Activated T-helper 9 cell treated with anti-CD3 and anti-CD28 coated beads, Interleukin-2, amount 50 U/mL, for 16 hours (primary cell): Measurements from ENCODE around the gene PFKP.

Experiments
- DNase-seq: peaks from one replicate; pipeline ENCODE4 v3.0.0-alpha.2; 2020; ENCODE audit warnings: low read depth

PFKP gene

DNA sequence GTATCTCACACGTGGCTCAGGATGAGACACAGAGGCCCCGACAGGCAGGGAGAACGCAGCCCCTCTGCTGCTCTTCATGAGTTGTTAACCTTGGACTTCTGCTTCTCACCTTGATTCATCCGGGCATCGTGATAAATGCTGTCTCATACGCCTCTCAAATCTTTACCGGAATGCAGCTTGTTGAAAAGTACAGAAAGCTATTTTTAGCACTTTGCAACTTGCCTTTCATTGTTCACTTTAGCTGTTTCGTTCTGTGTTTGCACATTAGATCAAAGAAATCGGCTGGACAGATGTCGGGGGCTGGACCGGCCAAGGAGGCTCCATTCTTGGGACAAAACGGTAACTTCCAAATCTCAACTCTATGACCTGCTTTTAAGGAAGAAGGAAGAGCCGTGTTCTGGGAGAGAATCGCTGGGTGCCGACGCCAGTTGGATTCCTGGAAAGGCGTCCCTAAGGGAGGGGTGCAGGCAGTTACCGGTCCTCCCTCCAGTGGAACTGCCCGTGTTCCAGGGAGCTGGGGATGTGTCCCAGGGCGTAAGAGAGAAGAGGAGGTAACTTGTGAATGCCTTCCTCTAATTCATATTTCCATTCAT is 49.3 kb downstream of the PFKP start:
- no peak for DNase-seq

GRCh38 chr10:3117486-3117885 is 50.1 kb downstream of the PFKP start:
- DNase-seq = no peak

DNA sequence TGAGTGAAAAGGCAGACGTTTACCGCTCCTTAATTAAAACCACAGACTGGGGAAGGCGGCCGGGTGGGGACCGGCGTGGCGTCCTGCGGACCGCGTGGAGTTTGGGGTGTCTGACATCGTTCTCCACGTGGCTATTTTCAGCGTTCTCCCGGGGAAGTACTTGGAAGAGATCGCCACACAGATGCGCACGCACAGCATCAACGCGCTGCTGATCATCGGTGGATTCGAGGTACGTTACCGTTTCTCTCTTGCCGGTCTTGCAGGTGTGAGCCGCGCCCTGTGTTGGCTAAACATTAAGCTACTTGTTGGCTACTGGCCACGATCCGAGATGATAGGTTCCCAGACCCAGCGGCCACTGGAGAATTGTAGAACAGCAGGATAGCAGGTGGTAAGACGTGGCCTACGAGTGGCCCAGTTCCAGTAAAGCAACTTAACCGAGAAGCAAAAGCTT is 51.3 kb downstream of the PFKP start:
- DNase-seq = no peak

- no peak for DNase-seq
These were observed 52.6 kb downstream of the PFKP start for GRCh38 chr10:3119796-3120459.

DNA sequence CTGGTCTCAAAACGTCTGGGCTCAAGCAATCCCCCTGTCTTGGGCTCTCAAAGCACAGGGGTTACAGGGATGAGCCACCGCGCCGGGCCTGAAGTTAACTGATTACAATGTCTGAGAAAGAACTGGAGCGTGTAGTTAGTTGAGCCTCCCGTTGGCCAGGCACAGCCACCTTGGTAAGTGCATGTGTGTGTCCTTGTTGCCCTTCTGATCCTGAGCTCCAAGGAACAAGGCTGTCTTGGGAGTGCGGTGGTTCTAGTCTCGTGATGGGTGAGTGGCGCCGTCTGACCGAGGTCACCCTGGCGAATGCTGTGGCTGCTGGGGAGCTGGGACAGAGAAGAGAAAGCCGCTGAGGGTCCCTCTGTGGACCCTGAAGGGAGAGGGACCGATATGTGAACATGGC is 54.7 kb downstream of the PFKP start:
- DNase-seq = no peak

DNA sequence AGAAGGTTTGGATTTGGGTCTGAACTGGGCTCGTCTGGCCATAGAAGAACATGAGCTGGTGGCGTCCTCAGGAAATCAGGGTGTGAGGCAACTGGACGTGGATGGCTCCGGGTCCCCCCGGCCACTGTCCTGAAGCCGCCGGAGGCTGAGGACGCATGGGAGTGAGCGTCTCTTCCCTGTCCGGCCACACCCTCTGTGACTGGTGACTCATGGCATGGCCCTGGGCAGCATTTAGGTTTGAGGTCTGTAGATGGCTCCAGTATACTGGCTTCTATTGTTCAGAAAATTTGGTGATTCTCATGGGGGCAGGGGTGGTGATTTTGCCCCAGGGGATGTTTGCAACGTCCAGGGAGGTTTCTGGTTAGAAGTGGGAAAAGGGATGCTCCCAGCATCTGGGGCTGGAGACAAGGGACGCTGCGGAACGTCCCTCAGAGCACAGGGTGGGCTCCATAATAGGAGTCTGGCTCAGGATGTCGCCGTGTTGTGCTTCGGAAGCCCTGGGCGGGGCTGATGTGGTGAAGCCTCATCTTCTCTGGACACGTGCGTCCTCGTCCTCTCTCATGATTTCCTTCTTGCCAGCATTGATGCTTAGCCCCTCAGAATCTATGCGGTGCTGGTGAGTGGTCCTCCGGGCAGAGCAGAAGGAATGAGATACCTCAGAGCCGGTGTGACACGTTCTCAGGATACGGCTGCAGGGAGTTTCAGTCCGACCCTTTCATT is 55.3 kb downstream of the PFKP start:
- DNase-seq = no peak

- no peak for DNase-seq
These were observed 56.4 kb downstream of the PFKP start for GRCh38 chr10:3123571-3124411.

- DNase-seq = no peak
These were observed 57.2 kb downstream of the PFKP start for GRCh38 chr10:3124412-3125175.

- DNase-seq = no peak
These were observed 58.3 kb downstream of the PFKP start for GRCh38 chr10:3125527-3126170.

GRCh38 chr10:3126249-3126648 is 58.9 kb downstream of the PFKP start:
- no peak for DNase-seq

- no peak for DNase-seq
These were observed 59.5 kb downstream of the PFKP start for GRCh38 chr10:3126741-3127346.

- DNase-seq = no peak
These were observed 60.6 kb downstream of the PFKP start for GRCh38 chr10:3127921-3128320.

DNA sequence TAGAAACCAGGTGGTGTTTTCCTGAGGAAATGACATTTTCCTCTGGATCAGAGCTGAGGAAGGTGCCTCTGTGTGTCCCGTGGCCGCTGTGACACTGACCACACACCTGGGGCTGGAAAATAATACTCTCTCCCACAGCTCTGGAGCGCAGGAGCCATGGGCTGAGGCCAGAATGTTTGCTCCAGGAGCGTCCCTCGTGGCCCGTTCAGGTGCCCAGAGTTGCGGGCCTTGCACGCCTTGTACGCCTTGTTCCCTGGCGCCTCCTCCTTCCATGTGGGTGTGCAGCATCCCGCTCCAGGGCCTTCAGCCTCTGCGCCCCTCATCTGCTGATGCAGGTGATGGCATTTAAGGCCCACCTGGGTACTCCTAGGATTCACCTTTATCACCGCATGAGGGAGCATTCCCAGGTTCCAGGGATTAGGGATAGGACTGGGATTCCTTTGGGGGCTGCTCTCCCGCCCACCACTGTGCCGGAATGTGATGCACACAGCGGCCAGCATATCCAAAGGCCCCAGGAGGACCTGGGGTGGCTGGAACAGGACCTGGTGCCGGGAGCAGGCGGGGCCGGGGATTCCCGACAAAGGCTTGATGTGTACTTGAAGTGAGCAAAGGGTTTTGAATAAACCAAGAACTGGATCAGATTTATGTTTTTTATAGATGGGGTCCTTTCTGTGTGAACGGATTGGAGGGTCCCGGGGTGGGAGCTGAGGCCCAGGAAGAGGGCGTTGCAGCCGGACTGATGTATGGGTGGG is 61.2 kb downstream of the PFKP start:
- DNase-seq = no peak

GRCh38 chr10:3129581-3130340 is 62.4 kb downstream of the PFKP start:
- DNase-seq = no peak

DNA sequence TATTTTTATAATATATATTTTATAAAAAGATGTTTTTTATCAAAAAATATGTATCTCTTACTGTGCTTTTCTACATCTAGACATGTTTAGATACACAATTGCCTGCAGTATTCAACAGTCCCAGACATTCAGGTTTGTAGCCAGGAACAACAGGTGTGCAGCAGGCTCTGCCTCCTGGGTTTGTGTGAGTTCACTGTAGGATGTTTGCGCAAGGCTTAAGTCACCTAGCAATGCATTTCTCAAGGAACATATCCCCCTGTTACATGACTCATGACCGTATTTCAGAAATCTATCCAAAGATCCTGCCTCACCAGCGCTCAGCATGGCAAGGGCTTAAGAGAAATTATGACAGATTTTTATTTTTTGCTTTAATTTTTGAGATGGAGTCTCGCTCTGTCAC is 63.8 kb downstream of the PFKP start:
- DNase-seq = no peak

- DNase-seq = no peak
These were observed 65.0 kb downstream of the PFKP start for GRCh38 chr10:3132036-3133025.

GRCh38 chr10:3133948-3134347 is 66.6 kb downstream of the PFKP start:
- no peak for DNase-seq

DNA sequence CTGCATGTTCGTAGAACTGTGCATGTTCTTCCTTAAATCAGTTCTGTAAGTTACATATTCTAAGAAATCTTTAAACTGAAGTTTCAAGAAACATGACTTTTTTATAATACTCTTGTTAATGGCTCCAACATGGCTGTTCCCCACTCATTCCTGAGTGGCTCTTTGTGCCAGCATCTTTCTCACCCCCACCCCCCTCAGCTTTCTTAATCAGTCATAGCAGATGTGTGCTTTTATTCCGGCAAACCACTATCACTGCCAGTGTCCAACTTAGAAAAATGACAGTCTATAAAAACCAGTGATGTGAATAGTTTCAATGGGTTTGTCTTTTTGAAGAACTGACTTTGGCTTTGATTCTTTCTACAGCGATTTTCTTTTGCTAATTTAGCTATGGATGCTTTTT is 67.7 kb downstream of the PFKP start:
- no peak for DNase-seq
